HFFc6 (cell line): ENCODE measurements around the gene PRKD2. TPM values are rescaled to one million over a fixed set of nuclear protein-coding genes. Genes with fewer than 3 reads are reported as not detected.
"Not testable (repeated sequence)": the region's sequence is repeated elsewhere in the genome, so short reads cannot be mapped to it uniquely, and the experiment has no call there.

Experiments used
- DNase-seq: peaks from one replicate; pipeline ENCODE4 v3.0.0-alpha.2; 2018
- H3K27ac Mint-ChIP-seq: 2 replicates; pipeline ENCODE4 v1.8.0; 2020; ENCODE audit warnings: mild to moderate bottlenecking, mixed read lengths
- H3K27me3 Mint-ChIP-seq: 2 replicates; pipeline ENCODE4 v1.8.0; 2021; ENCODE audit warnings: mild to moderate bottlenecking, moderate library complexity, mixed read lengths; ENCODE audit not compliant: insufficient read depth
- H3K36me3 Mint-ChIP-seq: 2 replicates; pipeline ENCODE4 v1.8.0; 2021; ENCODE audit warnings: low read depth, mixed read lengths
- H3K4me1 Mint-ChIP-seq: 2 replicates; pipeline ENCODE4 v1.8.0; 2020; ENCODE audit warnings: low read depth, mixed read lengths
- H3K4me3 Mint-ChIP-seq: 2 replicates; pipeline ENCODE4 v1.8.0; 2020; ENCODE audit warnings: mild to moderate bottlenecking, moderate library complexity, mixed read lengths
- H3K9me3 Mint-ChIP-seq: 2 replicates; pipeline ENCODE4 v1.8.0; 2020; ENCODE audit warnings: mild to moderate bottlenecking, mixed read lengths
- total RNA-seq, 6 experiments: library from RNA; stranded (reverse); fragmentation: NEBNext Ultra II Directional; extraction: Animal tissue kit (Norgen Biotek cat#: 25700); gene quantifications; 2 replicates in 1 of 6; 3 replicates in 5 of 6; pipeline ENCODE4 v1.2.3, GENCODE V29; 2021
- TF ChIP-seq, protein P1 (sequence below): fragments of 200-600 bp; sonication (generic); IDR thresholded peaks from 2 replicates; pipeline ENCODE4 v1.5.0; 2021; ENCODE audit warnings: antibody characterized with exemption, mild to moderate bottlenecking

The PRKD2 gene
- total RNA-seq, 6 experiments from 2014 or later = 35.3 to 42.2 (median 38.4) TPM

- peak overlapping the region; percentile 95 for H3K27ac Mint-ChIP-seq
- H3K9me3 Mint-ChIP-seq = no peaks in the 10 kb centered on the region
- TF ChIP-seq, protein P1, sequence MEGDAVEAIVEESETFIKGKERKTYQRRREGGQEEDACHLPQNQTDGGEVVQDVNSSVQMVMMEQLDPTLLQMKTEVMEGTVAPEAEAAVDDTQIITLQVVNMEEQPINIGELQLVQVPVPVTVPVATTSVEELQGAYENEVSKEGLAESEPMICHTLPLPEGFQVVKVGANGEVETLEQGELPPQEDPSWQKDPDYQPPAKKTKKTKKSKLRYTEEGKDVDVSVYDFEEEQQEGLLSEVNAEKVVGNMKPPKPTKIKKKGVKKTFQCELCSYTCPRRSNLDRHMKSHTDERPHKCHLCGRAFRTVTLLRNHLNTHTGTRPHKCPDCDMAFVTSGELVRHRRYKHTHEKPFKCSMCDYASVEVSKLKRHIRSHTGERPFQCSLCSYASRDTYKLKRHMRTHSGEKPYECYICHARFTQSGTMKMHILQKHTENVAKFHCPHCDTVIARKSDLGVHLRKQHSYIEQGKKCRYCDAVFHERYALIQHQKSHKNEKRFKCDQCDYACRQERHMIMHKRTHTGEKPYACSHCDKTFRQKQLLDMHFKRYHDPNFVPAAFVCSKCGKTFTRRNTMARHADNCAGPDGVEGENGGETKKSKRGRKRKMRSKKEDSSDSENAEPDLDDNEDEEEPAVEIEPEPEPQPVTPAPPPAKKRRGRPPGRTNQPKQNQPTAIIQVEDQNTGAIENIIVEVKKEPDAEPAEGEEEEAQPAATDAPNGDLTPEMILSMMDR = no peak
- peaks cover 2% of the 10 kb centered on the region; the same call in 1 of the 2 replicates for H3K27me3 Mint-ChIP-seq
- peak overlapping the region; percentile 94 for H3K4me3 Mint-ChIP-seq
- H3K36me3 Mint-ChIP-seq = 0 out of 2 replicates have a peak, but pooled peaks cover 5% of the 10 kb centered on the region
- no peak for DNase-seq
- H3K4me1 Mint-ChIP-seq = peaks cover 26% of the 10 kb centered on the region
Measured at GRCh38 chr19:46716672-46717033, 261 bp downstream of the PRKD2 start.

DNA sequence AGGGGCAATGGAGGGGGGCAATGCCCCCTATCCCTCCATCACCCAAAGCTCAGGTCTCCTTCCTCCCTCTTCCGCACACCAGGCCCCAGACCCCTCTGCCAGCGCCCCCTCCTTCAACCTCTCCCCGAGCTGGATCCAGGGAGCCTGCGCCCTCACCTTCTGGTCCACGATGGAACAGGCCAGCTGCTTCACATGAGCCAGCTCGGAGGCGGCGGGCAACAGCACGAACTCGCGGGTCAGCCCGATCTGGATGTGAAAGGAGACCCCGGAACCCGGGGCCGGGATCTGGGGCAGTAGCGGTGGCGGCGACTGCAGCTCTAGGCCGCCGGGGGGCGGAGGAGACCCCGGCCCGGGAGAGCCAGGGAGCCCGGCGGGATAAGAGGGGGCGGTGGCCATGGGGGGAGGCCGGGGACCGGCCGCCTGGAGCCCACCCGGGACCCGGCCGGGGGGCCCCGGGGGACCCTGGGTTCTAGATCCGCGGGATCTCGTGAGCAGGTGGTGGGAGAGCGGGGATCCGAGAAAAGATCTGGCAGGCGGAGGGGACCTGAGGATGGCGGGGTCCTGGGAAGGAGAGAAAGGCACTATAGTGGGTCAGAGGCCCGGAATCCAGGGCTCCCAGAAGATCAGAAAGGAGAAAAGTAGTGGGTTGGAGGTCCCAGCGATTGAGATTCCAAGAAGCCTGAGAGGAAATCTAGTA, 791 bp downstream of the PRKD2 start:
- Mint-ChIP-seq H3K36me3 (peaks cover 7% of the 10 kb centered on the region), H3K27me3 (peaks cover 2% of the 10 kb centered on the region; the same call in 1 of the 2 replicates), H3K9me3 (no peaks in the 10 kb centered on the region), H3K4me1 (peaks cover 26% of the 10 kb centered on the region), H3K27ac (peak overlapping the region; percentile 95), H3K4me3 (peak overlapping the region; percentile 94)
- TF ChIP-seq, protein P1 = peak; percentile 30
- no peak for DNase-seq

DNA sequence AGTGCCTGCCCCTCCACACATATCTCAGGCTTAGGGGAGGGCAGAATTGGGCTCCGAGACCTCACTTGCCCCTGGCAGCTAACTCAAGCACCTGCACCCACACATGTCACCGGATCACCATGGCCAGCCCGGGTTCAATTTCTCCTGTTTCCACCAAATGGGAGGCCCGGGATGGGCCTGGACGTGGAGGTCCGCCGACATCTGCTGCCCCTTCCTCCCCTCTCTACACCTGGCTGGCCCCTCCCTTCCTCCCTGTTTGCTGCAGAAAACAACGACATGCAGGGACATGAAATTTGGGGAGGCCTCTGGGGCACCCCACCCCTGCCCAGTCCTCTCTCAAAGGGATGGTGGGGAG, 1.3 kb downstream of the PRKD2 start:
- peak overlapping the region; percentile 94 for H3K4me3 Mint-ChIP-seq
- TF ChIP-seq, protein P1 = no peak
- peak overlapping the region; percentile 95 for H3K27ac Mint-ChIP-seq
- peaks cover 6% of the 10 kb centered on the region for H3K36me3 Mint-ChIP-seq
- no peaks in the 10 kb centered on the region for H3K9me3 Mint-ChIP-seq
- peaks cover 26% of the 10 kb centered on the region for H3K4me1 Mint-ChIP-seq
- DNase-seq = no peak
- peaks cover 2% of the 10 kb centered on the region; the same call in 1 of the 2 replicates for H3K27me3 Mint-ChIP-seq

GRCh38 chr19:46714444-46715106, 2.3 kb downstream of the PRKD2 start:
- peak overlapping the region; percentile 95 for H3K27ac Mint-ChIP-seq
- TF ChIP-seq, protein P1 = no peak
- H3K36me3 Mint-ChIP-seq = peaks cover 6% of the 10 kb centered on the region
- H3K4me1 Mint-ChIP-seq = peaks cover 26% of the 10 kb centered on the region
- H3K27me3 Mint-ChIP-seq = peaks cover 2% of the 10 kb centered on the region; the same call in 1 of the 2 replicates
- no peaks in the 10 kb centered on the region for H3K9me3 Mint-ChIP-seq
- DNase-seq = no peak
- H3K4me3 Mint-ChIP-seq = peak overlapping the region; percentile 94

- TF ChIP-seq, protein P1 = no peak
- Mint-ChIP-seq H3K9me3 (no peaks in the 10 kb centered on the region), H3K27ac (peak overlapping the region; percentile 95), H3K4me3 (peak overlapping the region; percentile 94), H3K36me3 (peaks cover 6% of the 10 kb centered on the region), H3K27me3 (peaks cover 2% of the 10 kb centered on the region; the same call in 1 of the 2 replicates), H3K4me1 (peaks cover 26% of the 10 kb centered on the region)
- DNase-seq = peak; percentile 88
Measured at GRCh38 chr19:46713781-46714443, 3.0 kb downstream of the PRKD2 start.

DNA sequence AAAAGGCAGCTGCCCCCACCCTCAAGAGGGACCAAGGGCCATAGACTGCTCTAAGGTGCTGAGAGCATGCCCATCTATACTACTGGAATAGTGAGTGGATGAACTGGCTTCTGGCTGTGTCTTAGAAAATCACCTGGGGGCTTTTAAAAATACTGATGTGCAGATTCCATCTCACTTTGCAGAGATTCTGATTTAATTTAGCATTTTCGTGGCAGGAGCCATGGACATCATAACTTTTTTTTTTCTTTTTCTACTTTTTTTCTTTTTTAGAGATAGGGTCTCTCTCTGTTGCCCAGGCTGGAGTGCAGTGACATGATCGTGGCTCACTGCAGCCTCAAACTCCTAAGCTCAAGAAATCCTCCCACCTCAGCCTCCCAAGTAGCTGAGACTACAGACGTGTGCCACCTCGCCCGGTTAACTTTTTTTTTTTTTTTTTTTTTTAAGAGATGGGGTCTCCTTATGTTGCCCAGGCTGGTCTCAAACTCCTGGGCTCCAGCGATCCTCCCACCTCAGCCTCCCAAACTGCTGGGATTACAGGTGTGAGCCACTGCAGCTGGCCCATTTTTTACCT, 4.1 kb downstream of the PRKD2 start:
- H3K27me3 Mint-ChIP-seq, H3K4me3 Mint-ChIP-seq, DNase-seq, H3K9me3 Mint-ChIP-seq, H3K36me3 Mint-ChIP-seq: not testable (repeated sequence)
- Mint-ChIP-seq H3K27ac (peak overlapping the region; percentile 95), H3K4me1 (peaks cover 23% of the 10 kb centered on the region)
